22Rv1 (cell line): ENCODE data around the gene NR2F6.

Experiments used
- ZFX ChIP-seq: fragments of 450-650 bp; IDR thresholded peaks from 2 replicates; pipeline ENCODE4 v1.6.1; 2017; ENCODE audit warnings: antibody characterized with exemption, borderline replicate concordance
- TF ChIP-seq, protein P1 (sequence below): fragments of 450-650 bp; IDR thresholded peaks from 2 replicates; pipeline ENCODE4 v1.5.1; 2017; ENCODE audit warnings: mild to moderate bottlenecking

DNA sequence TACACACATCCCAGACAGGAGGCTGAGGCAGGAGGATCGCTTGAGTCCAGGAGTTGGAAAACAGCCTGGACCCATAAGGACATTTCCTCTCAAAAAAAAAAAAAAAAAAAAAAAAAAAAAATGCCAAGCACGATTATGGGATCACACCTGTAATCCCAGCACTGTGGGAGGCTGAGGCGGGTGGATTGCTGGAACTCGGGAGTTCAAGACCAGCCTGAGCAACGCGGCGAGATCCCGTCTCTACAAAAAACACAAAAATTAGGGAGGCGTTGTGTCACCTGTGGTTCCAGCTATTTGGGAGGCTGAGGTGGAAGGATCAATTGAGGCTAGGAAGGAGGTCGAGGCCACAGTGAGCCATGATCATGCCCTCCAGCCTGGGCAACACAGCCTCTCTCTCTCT, 20.7 kb downstream of the NR2F6 start:
- TF ChIP-seq, protein P1, sequence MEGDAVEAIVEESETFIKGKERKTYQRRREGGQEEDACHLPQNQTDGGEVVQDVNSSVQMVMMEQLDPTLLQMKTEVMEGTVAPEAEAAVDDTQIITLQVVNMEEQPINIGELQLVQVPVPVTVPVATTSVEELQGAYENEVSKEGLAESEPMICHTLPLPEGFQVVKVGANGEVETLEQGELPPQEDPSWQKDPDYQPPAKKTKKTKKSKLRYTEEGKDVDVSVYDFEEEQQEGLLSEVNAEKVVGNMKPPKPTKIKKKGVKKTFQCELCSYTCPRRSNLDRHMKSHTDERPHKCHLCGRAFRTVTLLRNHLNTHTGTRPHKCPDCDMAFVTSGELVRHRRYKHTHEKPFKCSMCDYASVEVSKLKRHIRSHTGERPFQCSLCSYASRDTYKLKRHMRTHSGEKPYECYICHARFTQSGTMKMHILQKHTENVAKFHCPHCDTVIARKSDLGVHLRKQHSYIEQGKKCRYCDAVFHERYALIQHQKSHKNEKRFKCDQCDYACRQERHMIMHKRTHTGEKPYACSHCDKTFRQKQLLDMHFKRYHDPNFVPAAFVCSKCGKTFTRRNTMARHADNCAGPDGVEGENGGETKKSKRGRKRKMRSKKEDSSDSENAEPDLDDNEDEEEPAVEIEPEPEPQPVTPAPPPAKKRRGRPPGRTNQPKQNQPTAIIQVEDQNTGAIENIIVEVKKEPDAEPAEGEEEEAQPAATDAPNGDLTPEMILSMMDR = no peak
- TF ChIP-seq ZFX = no peak
